ENCODE results near the gene ADH4.
"Not testable (repeated sequence)": the region's sequence is repeated elsewhere in the genome, so short reads cannot be mapped to it uniquely, and the experiment has no call there.

ADH4 gene

DNA sequence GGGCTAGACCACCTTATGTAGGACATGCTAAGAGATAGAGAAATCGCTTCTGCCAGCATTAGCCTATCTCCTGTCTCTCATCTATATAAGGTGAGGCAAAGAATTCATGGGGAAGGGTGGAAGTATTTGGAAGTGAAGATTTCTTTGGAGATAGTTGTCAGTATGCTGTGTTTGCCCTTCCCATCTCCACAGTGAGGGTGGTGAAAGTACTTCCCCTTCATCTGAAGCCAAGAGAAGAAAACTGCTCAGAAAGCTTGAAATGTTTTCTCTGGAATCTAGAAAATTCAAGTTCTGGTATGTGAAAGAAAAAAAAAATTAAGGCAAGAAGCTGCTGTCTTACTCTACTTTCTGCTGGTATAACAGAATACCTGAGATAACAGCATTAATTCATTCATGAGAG is 43.2 kb downstream of the ADH4 start:
- Histone ChIP-seq H3K27me3 (replicated peaks; ENCODE audit: control insufficient read depth, insufficient read depth, low read length) (no peaks in the 10 kb centered on the region), H3K4me3 (replicated peaks; ENCODE audit: low read depth, low read length) (no peak overlapping the region), H3K36me3 (ENCODE audit: control insufficient read depth, insufficient read depth, low read length) (no peaks in the 10 kb centered on the region)
- TF ChIP-seq, protein P1, sequence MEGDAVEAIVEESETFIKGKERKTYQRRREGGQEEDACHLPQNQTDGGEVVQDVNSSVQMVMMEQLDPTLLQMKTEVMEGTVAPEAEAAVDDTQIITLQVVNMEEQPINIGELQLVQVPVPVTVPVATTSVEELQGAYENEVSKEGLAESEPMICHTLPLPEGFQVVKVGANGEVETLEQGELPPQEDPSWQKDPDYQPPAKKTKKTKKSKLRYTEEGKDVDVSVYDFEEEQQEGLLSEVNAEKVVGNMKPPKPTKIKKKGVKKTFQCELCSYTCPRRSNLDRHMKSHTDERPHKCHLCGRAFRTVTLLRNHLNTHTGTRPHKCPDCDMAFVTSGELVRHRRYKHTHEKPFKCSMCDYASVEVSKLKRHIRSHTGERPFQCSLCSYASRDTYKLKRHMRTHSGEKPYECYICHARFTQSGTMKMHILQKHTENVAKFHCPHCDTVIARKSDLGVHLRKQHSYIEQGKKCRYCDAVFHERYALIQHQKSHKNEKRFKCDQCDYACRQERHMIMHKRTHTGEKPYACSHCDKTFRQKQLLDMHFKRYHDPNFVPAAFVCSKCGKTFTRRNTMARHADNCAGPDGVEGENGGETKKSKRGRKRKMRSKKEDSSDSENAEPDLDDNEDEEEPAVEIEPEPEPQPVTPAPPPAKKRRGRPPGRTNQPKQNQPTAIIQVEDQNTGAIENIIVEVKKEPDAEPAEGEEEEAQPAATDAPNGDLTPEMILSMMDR (IDR thresholded peaks at IDR 0.05; ENCODE audit: insufficient read depth, low read length, poor library complexity, severe bottlenecking), result no peak
- no peak for DNase-seq (ENCODE audit: extremely low read depth, insufficient read length)

- H3K27me3 ChIP-seq (replicated peaks; ENCODE audit: control insufficient read depth, insufficient read depth, low read length); DNase-seq (ENCODE audit: extremely low read depth, insufficient read length); H3K36me3 ChIP-seq (ENCODE audit: control insufficient read depth, insufficient read depth, low read length); H3K4me3 ChIP-seq (replicated peaks; ENCODE audit: low read depth, low read length): not testable (repeated sequence)
Observed at GRCh38 chr4:99099814-99100213, 44.3 kb downstream of the ADH4 start.

- DNase-seq (ENCODE audit: extremely low read depth, insufficient read length), result no peak
- no peak overlapping the region for H3K4me3 ChIP-seq (replicated peaks; ENCODE audit: low read depth, low read length)
Observed at GRCh38 chr4:99099311-99099710, 44.8 kb downstream of the ADH4 start.

GRCh38 chr4:99091841-99092240 is 52.3 kb downstream of the ADH4 start:
- H3K4me3 ChIP-seq (replicated peaks; ENCODE audit: low read depth, low read length); H3K27me3 ChIP-seq (replicated peaks; ENCODE audit: control insufficient read depth, insufficient read depth, low read length); DNase-seq (ENCODE audit: extremely low read depth, insufficient read length); H3K36me3 ChIP-seq (ENCODE audit: control insufficient read depth, insufficient read depth, low read length): not testable (repeated sequence)

More at GRCh38 chr4:99099311-99099710, 44.8 kb downstream of the ADH4 start:
- Histone ChIP-seq H3K27me3 (replicated peaks; ENCODE audit: control insufficient read depth, insufficient read depth, low read length) (no peaks in the 10 kb centered on the region), H3K36me3 (ENCODE audit: control insufficient read depth, insufficient read depth, low read length) (no peaks in the 10 kb centered on the region)
- TF ChIP-seq, protein P1 (IDR thresholded peaks at IDR 0.05; ENCODE audit: insufficient read depth, low read length, poor library complexity, severe bottlenecking), result no peak

GRCh38 chr4:99091216-99091575 is 52.9 kb downstream of the ADH4 start:
- DNase-seq (ENCODE audit: extremely low read depth, insufficient read length), result no peak
- Histone ChIP-seq H3K27me3 (replicated peaks; ENCODE audit: control insufficient read depth, insufficient read depth, low read length) (no peaks in the 10 kb centered on the region), H3K36me3 (ENCODE audit: control insufficient read depth, insufficient read depth, low read length) (no peaks in the 10 kb centered on the region), H3K4me3 (replicated peaks; ENCODE audit: low read depth, low read length) (no peak overlapping the region)
- TF ChIP-seq, protein P1 (IDR thresholded peaks at IDR 0.05; ENCODE audit: insufficient read depth, low read length, poor library complexity, severe bottlenecking), result no peak

- DNase-seq (ENCODE audit: extremely low read depth, insufficient read length), result no peak
- H3K36me3 ChIP-seq (ENCODE audit: control insufficient read depth, insufficient read depth, low read length), result no peaks in the 10 kb centered on the region; the same call in 1 of the 2 replicates
- TF ChIP-seq, protein P1 (IDR thresholded peaks at IDR 0.05; ENCODE audit: insufficient read depth, low read length, poor library complexity, severe bottlenecking), result no peak
- H3K4me3 ChIP-seq (replicated peaks; ENCODE audit: low read depth, low read length), result no peak overlapping the region
- H3K27me3 ChIP-seq (replicated peaks; ENCODE audit: control insufficient read depth, insufficient read depth, low read length), result no peaks in the 10 kb centered on the region
Observed at GRCh38 chr4:99090481-99091215, 53.4 kb downstream of the ADH4 start.
